ENCODE results near the gene DUS1L. TPM values are rescaled to one million over a fixed set of nuclear protein-coding genes. Genes with fewer than 3 reads are reported as not detected.

The DUS1L gene
- polyA plus RNA-seq, 2 of the 4 experiments (the other 2 are of a cell fraction) = 48.1 to 83.6 TPM

DNA sequence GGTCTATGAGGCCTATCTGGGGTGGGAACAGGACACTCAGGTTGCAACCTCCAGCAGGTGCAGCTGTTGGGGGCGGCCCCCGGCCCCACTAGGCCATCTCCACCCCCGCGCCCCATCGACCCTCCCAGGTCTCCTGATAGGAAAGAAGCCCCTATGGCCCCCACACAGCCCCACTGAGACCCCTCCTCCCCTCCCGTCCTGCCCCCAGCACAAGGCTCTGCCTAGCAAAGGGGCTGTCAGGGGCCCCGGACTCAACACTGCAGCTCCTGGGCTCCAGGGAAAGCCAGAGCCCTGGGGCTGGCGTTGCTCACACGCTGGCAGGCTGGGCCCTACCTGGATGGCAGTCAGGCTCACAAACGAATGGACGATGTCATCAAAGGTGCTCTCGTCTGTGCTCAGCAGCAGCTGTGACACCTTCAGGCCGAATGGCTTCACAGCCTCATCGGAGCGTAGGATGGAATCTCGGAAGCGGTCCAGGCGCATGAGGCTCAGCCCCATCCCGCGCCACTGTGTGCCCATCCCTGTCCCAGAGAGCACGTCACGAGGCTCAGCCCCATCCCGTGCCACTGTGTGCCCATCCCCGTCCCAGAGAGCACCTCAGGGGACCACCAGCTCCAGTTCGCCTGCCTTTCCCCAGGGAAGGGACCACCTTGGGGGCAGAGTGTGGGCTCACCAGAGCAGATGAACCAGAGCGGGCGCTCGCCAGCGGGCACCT is 25.1 kb upstream of the DUS1L start:
- no peak for FAIRE-seq
- TF ChIP-seq, protein P1, sequence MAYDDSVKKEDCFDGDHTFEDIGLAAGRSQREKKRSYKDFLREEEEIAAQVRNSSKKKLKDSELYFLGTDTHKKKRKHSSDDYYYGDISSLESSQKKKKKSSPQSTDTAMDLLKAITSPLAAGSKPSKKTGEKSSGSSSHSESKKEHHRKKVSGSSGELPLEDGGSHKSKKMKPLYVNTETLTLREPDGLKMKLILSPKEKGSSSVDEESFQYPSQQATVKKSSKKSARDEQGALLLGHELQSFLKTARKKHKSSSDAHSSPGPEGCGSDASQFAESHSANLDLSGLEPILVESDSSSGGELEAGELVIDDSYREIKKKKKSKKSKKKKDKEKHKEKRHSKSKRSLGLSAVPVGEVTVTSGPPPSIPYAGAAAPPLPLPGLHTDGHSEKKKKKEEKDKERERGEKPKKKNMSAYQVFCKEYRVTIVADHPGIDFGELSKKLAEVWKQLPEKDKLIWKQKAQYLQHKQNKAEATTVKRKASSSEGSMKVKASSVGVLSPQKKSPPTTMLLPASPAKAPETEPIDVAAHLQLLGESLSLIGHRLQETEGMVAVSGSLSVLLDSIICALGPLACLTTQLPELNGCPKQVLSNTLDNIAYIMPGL (CRISPR knock-in tag; IDR thresholded peaks at IDR 0.05; ENCODE audit: borderline replicate concordance) = no peak
- no peak for TF ChIP-seq CHD4 (IDR thresholded peaks at IDR 0.05; ENCODE audit: borderline replicate concordance)
- no peak for TF ChIP-seq TFCP2L1 (CRISPR knock-in tag; IDR thresholded peaks at IDR 0.05)
- TF ChIP-seq FOSL2 (IDR thresholded peaks at IDR 0.05) = no peak
- TF ChIP-seq FOSL2 (CRISPR knock-in tag; IDR thresholded peaks at IDR 0.05) = no peak
- TF ChIP-seq TP53 (CRISPR knock-in tag; IDR thresholded peaks at IDR 0.05) = no peak
- TF ChIP-seq JUNB (IDR thresholded peaks at IDR 0.05) = no peak
- no peak for TF ChIP-seq SMC3 (IDR thresholded peaks at IDR 0.05)
- no peak for TF ChIP-seq CEBPB (IDR thresholded peaks at IDR 0.05)
- TF ChIP-seq CBX2 (IDR thresholded peaks at IDR 0.05; ENCODE audit: borderline replicate concordance, low read depth) = no peak
- no peak for TF ChIP-seq HDAC2 (IDR thresholded peaks at IDR 0.05)
- TF ChIP-seq MYC (IDR thresholded peaks at IDR 0.05; ENCODE audit: borderline replicate concordance, low read length) = no peak
- TF ChIP-seq FOXS1 (CRISPR knock-in tag; IDR thresholded peaks at IDR 0.05) = no peak
- TF ChIP-seq GATA3 (IDR thresholded peaks at IDR 0.05; ENCODE audit: borderline replicate concordance) = no peak
- TF ChIP-seq, protein P2, sequence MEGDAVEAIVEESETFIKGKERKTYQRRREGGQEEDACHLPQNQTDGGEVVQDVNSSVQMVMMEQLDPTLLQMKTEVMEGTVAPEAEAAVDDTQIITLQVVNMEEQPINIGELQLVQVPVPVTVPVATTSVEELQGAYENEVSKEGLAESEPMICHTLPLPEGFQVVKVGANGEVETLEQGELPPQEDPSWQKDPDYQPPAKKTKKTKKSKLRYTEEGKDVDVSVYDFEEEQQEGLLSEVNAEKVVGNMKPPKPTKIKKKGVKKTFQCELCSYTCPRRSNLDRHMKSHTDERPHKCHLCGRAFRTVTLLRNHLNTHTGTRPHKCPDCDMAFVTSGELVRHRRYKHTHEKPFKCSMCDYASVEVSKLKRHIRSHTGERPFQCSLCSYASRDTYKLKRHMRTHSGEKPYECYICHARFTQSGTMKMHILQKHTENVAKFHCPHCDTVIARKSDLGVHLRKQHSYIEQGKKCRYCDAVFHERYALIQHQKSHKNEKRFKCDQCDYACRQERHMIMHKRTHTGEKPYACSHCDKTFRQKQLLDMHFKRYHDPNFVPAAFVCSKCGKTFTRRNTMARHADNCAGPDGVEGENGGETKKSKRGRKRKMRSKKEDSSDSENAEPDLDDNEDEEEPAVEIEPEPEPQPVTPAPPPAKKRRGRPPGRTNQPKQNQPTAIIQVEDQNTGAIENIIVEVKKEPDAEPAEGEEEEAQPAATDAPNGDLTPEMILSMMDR (IDR thresholded peaks at IDR 0.05) = no peak
- TF ChIP-seq EHMT2 (IDR thresholded peaks at IDR 0.05; ENCODE audit: low read depth) = no peak
- TF ChIP-seq RAD21 (conservative IDR thresholded peaks at IDR 0.05 in 1 of 2, IDR thresholded peaks at IDR 0.05 in 1 of 2) = no peak
- TF ChIP-seq ZNF302 (CRISPR knock-in tag; IDR thresholded peaks at IDR 0.05) = no peak
- TF ChIP-seq, protein P3, sequence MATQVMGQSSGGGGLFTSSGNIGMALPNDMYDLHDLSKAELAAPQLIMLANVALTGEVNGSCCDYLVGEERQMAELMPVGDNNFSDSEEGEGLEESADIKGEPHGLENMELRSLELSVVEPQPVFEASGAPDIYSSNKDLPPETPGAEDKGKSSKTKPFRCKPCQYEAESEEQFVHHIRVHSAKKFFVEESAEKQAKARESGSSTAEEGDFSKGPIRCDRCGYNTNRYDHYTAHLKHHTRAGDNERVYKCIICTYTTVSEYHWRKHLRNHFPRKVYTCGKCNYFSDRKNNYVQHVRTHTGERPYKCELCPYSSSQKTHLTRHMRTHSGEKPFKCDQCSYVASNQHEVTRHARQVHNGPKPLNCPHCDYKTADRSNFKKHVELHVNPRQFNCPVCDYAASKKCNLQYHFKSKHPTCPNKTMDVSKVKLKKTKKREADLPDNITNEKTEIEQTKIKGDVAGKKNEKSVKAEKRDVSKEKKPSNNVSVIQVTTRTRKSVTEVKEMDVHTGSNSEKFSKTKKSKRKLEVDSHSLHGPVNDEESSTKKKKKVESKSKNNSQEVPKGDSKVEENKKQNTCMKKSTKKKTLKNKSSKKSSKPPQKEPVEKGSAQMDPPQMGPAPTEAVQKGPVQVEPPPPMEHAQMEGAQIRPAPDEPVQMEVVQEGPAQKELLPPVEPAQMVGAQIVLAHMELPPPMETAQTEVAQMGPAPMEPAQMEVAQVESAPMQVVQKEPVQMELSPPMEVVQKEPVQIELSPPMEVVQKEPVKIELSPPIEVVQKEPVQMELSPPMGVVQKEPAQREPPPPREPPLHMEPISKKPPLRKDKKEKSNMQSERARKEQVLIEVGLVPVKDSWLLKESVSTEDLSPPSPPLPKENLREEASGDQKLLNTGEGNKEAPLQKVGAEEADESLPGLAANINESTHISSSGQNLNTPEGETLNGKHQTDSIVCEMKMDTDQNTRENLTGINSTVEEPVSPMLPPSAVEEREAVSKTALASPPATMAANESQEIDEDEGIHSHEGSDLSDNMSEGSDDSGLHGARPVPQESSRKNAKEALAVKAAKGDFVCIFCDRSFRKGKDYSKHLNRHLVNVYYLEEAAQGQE (IDR thresholded peaks at IDR 0.05) = no peak
- TF ChIP-seq KDM1A (IDR thresholded peaks at IDR 0.05; ENCODE audit: low read depth) = no peak
- no peaks in the 10 kb centered on the region for H3K9me3 ChIP-seq
- H3K4me2 ChIP-seq = no peak overlapping the region
- no peak overlapping the region for H3K4me3 ChIP-seq
- ATAC-seq = no peak
- 96% methylated on average over 21 of the region's 29 CpGs for WGBS (ENCODE audit: missing lambda C conversion rate)
- ChIA-PET POLR2A (no interaction called here), CTCF (interaction anchor here (1.2 to 3.0 kb wide), 4 partner anchors 12 to 63 kb away, joined by 4 to 16 read pairs (median 8); partner anchors contain the start of genes DCXR and RAC3)
- H3K27ac ChIP-seq = no peak overlapping the region
- no peak for DNase-seq (ENCODE audit: low read depth in 1 of 2, low spot score in 1 of 2)
- H3K4me1 ChIP-seq = peaks cover 6% of the 10 kb centered on the region
